Muscle of leg (tissue), 11 donors: Measurements from ENCODE around the gene ABHD2. TPM values are rescaled to one million over a fixed set of nuclear protein-coding genes. Genes with fewer than 3 reads are reported as not detected.

Source experiments
- DNase-seq: peaks from one replicate; pipeline ENCODE4 v3.0.0; 2013
- H3K27ac ChIP-seq: one replicate; pipeline ENCODE4 v1.5.1; 2013; ENCODE audit warnings: mild to moderate bottlenecking, low read length, control low read depth
- H3K27me3 ChIP-seq: one replicate; pipeline ENCODE4 v1.6.1; 2013; ENCODE audit warnings: low read length; ENCODE audit not compliant: control insufficient read depth, insufficient read depth
- H3K36me3 ChIP-seq: one replicate; pipeline ENCODE4 v1.6.1; 2013; ENCODE audit warnings: low read length; ENCODE audit not compliant: control insufficient read depth, insufficient read depth
- H3K4me1 ChIP-seq: one replicate; pipeline ENCODE4 v1.6.1; 2013; ENCODE audit warnings: low read length; ENCODE audit not compliant: control insufficient read depth, insufficient read depth
- H3K4me3 ChIP-seq: one replicate; pipeline ENCODE4 v1.5.1; 2013; ENCODE audit warnings: low read length, control low read depth
- H3K9me3 ChIP-seq: replicated peaks from 2 replicates; pipeline ENCODE4 v1.6.1; 2013; ENCODE audit warnings: low read depth, low read length; ENCODE audit not compliant: control insufficient read depth
- WGBS: methylation state at CpG from one replicate; pipeline ENCODE4 v1.1.5; 2013; ENCODE audit warnings: missing lambda C conversion rate; ENCODE audit not compliant: insufficient coverage; 5-methylcytosine and 5-hydroxymethylcytosine counted together
- polyA plus RNA-seq, 8 donors: library from polyadenylated mRNA; unstranded; fragments of 120-200 nt; gene quantifications; one replicate each; pipeline versions ENCODE4 v1.2.1 to v1.2.3, GENCODE V29; 2013; ENCODE audit warnings: inconsistent platforms in 1 of 8, low replicate concordance in 1 of 8; ENCODE audit not compliant: insufficient read length in 8 of 8, insufficient read depth in 1 of 8
- total RNA-seq: library from RNA; stranded (reverse); fragments of 120-200 nt; gene quantifications from one replicate; pipeline ENCODE4 v1.2.4, GENCODE V29; 2013

The ABHD2 gene
- total and polyA plus RNA-seq, 9 donors: 15.2 to 29.6 (median 20.4) TPM

DNA sequence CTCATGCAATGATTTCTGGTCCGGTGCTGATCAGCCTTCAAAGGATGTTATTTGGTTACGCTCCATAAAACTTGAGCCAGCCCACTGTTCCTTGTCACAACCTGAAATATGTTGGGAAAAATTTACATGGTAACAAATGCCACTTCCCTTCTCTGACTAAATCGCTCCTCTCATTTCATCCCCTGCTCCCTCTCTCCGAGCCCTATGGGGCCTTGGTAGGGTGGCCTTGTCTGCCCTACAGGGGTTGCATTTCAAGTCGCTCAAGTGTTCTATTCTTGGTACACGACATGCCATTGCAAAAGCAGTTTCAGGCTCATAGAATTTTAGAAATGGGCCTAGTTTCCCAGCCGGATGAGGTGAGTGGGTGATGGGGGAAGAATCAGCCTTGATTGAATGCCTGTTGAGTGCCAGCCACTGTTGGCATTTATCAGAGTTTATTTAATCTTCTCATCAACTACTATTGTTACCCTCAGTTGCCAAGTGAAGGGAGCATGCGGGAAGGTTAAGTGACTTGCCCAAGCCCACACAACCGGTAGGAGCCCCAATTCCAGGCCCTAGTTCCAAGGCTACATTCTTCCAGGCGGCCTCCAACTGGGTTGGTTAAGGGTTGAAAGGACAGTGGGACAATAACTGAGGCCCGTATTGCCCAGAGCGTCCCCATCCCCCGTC is 961 bp upstream of the ABHD2 start:
- Histone ChIP-seq H3K27me3 (no peaks in the 10 kb centered on the region), H3K4me3 (peak overlapping the region; percentile 46), H3K4me1 (peaks cover 47% of the 10 kb centered on the region), H3K9me3 (no peaks in the 10 kb centered on the region), H3K27ac (peak overlapping the region; percentile 90), H3K36me3 (no peaks in the 10 kb centered on the region)
- WGBS: 64% methylated on average over 7 of the region's 13 CpGs
- DNase-seq: peak; percentile 28

DNA sequence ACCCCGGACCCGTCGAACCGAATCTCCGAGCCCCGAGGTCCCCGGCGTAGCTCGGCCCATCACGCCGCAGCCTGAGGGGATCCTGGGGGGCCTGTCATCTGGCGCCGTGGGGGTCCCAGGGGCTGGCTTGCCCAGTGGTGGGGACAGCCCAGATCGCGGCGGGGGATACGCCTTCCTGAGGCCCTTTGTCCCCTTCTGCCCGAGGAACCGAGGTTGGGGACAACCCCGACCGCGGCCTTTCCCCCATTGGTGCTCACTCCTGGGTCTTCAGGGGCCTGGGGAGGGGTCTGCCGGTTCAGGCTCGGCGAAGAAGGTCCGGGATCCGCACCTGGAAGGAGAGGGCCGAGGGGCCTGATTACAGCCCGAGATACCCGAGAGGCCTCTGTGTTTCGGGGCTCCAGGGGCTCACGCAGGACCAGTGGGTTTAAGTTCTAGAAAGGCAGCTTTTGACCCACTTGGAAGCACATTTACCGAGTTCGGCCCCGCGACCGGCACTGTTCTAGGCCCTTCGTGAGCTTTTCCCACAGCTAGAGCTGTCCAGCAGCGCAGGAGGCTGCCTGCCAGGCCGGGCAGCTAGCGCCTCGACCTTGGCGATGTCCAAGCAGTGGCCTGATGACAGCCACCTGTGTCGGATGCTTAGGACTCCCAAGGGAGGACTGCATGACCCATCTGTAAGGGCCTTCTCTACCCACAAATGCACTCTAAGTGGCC is 504 bp downstream of the ABHD2 start:
- Histone ChIP-seq H3K36me3 (no peaks in the 10 kb centered on the region), H3K4me1 (peaks cover 57% of the 10 kb centered on the region), H3K27me3 (no peaks in the 10 kb centered on the region), H3K27ac (peak overlapping the region; percentile 86), H3K9me3 (no peaks in the 10 kb centered on the region), H3K4me3 (peak overlapping the region; percentile 97)
- DNase-seq: peak; percentile 50
- WGBS: 4% methylated on average over 42 of the region's 44 CpGs

GRCh38 chr15:89089316-89090230 is 1.3 kb downstream of the ABHD2 start:
- Histone ChIP-seq H3K27ac (peak overlapping the region; percentile 86), H3K27me3 (no peaks in the 10 kb centered on the region), H3K4me1 (peaks cover 57% of the 10 kb centered on the region), H3K9me3 (no peaks in the 10 kb centered on the region), H3K36me3 (no peaks in the 10 kb centered on the region), H3K4me3 (peak overlapping the region; percentile 97)
- no peak for DNase-seq
- 100% methylated on average over 1 of the region's 5 CpGs for WGBS

DNA sequence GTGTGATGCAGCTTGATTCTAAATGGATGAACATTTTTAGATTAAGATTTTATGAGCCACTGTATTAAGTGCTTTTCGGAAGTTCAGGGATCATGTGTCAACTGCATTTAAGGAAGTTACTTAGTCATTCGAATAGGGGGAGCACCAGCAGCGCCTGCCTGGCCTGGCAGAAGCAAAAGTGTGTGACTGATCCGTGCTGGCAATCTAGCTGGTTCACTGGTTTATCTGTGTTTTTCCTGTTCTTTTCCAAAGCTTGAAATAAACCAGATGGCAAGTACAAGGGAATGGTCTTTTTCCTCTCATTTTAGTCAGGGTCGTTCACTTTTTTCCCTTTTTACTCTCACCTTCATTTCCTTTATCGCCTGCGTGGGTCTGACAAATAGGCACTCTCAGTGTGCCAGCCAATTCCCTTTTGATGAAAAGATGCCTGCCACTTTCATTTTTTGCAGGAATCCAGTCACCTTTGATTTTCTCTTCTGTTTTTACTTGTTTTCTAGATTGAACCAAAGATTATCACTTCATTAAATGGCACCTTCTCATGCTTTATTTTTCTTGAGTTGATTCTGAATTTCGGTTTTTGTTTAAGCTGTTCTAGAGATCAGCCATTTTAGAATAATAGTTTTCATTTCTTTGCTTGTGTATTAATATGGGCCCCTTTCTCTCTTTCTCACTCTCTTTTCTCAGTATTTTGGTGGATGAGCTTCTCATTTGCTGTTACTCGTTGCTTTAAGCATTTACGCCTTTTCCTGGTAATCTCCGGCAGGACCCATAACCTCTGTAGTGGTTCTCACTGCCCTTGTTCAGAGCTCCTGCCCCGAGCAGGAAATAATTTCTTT is 2.8 kb downstream of the ABHD2 start:
- H3K4me3 ChIP-seq: peak overlapping the region; percentile 9
- peak; percentile 78 for DNase-seq
- H3K27me3 ChIP-seq: no peaks in the 10 kb centered on the region
- 56% methylated on average over 7 of the region's 12 CpGs for WGBS
- H3K9me3 ChIP-seq: no peaks in the 10 kb centered on the region
- no peaks in the 10 kb centered on the region for H3K36me3 ChIP-seq
- H3K27ac ChIP-seq: peak overlapping the region; percentile 88
- peaks cover 45% of the 10 kb centered on the region for H3K4me1 ChIP-seq

GRCh38 chr15:89091627-89092220 is 3.5 kb downstream of the ABHD2 start:
- Histone ChIP-seq H3K36me3 (no peaks in the 10 kb centered on the region), H3K27me3 (no peaks in the 10 kb centered on the region), H3K4me3 (peak overlapping the region; percentile 6), H3K9me3 (no peaks in the 10 kb centered on the region), H3K27ac (peak overlapping the region; percentile 88), H3K4me1 (peaks cover 45% of the 10 kb centered on the region)
- DNase-seq: no peak
- no CpG with 5 or more reads among the region's 1 CpG for WGBS

DNA sequence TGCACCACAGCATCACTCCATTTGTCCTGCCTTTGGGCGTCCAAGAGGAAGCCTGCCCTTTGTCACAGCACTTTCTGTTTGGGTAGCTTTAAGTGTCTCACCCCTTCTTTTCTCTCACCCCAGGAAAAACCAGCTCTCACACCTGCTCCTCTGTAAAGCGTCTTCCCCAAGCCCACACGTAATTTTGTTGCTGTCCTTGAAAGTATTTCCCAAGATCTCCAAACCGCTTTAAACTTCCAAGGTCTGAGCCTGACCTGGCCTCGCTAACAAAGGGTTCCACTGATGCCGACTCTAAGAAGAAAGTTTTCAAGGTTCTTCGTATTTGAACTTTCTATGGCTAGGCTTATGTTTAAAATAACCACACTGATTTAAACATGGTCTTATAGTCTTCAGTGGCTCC is 5.3 kb downstream of the ABHD2 start:
- peaks cover 39% of the 10 kb centered on the region for H3K4me1 ChIP-seq
- H3K36me3 ChIP-seq: no peaks in the 10 kb centered on the region
- peak overlapping the region; percentile 87 for H3K27ac ChIP-seq
- no peak for DNase-seq
- no peaks in the 10 kb centered on the region for H3K9me3 ChIP-seq
- no peaks in the 10 kb centered on the region for H3K27me3 ChIP-seq
- no peak overlapping the region for H3K4me3 ChIP-seq
- WGBS: 82% methylated on average over 4 of the region's 7 CpGs

DNA sequence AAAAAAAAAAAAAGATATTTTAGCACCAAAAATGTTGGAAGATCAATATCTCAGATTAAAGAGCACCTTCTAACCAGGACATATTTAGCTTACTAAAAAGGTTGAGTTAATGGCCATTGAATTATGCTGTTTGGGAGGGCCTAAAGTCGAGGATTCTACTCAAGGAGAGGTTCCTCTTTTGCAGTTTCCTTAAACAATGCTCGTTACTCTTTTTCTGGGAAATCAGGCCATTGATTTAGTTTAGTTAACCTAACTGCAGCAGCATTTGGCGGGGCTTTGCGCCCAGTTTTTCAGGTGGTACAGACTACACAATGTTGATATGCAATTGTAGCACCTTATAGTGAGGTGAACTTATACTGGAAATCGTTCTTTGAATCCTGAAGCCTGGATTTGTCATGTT is 6.8 kb downstream of the ABHD2 start:
- DNase-seq: no peak
- peaks cover 2% of the 10 kb centered on the region for H3K36me3 ChIP-seq
- no peak overlapping the region for H3K27ac ChIP-seq
- peaks cover 28% of the 10 kb centered on the region for H3K4me1 ChIP-seq
- H3K4me3 ChIP-seq: no peak overlapping the region
- 97% methylated on average over 3 of the region's 5 CpGs for WGBS
- no peaks in the 10 kb centered on the region for H3K27me3 ChIP-seq
- H3K9me3 ChIP-seq: no peaks in the 10 kb centered on the region

DNA sequence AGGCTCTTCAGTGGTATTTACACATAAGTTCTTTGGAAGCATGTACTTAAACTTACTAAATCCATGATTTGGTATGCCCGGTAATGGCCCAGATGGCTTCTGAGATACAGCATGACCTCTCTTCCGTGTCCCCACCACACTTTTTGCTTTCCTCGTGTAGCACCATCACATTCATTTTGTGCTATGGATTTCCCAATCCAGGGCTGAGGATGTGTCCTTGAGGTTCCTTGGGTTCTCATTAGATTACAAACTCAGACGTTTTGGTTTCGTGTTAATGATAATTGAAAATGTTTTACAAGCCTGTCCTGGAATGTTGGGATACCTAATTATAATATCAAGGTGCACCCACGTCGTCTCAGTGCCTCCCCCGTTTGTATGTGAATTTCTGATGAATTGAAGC is 7.3 kb downstream of the ABHD2 start:
- Histone ChIP-seq H3K4me3 (no peak overlapping the region), H3K9me3 (no peaks in the 10 kb centered on the region), H3K27ac (no peak overlapping the region), H3K36me3 (peaks cover 2% of the 10 kb centered on the region), H3K27me3 (no peaks in the 10 kb centered on the region), H3K4me1 (peaks cover 26% of the 10 kb centered on the region)
- no peak for DNase-seq
- WGBS: 100% methylated on average over 1 of the region's 8 CpGs

GRCh38 chr15:89096664-89097063 is 8.4 kb downstream of the ABHD2 start:
- H3K27ac ChIP-seq: no peak overlapping the region
- H3K9me3 ChIP-seq: no peaks in the 10 kb centered on the region
- no peak overlapping the region for H3K4me3 ChIP-seq
- H3K4me1 ChIP-seq: peaks cover 21% of the 10 kb centered on the region
- H3K36me3 ChIP-seq: peaks cover 2% of the 10 kb centered on the region
- no peaks in the 10 kb centered on the region for H3K27me3 ChIP-seq
- DNase-seq: no peak
- no CpG with 5 or more reads among the region's 5 CpGs for WGBS
